ENCODE results near the gene STRAP.

Gene STRAP

DNA sequence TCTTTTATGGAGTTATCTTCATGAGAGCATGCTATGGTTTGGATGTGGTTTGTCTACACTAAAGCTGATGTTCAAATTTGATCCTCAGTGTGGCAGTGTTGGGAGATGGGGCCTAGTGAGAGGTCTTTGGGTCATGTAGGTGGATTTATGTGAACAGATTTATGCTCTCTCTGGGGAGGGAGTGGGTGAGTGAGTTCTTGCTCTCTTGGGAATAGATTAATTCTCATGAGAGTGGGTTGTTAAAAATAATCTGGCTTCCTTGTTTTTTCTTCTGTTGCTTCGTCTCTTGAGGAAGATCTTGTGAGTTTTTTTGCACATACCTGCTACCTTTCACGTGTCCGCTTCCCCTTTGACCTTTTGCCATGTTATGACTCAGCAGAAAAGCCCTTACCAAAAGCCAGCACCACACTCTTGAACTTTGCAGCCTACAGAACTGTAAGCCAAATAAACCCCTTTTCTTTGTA, 49.4 kb downstream of the STRAP start (continued):
- TF ChIP-seq, protein P1, sequence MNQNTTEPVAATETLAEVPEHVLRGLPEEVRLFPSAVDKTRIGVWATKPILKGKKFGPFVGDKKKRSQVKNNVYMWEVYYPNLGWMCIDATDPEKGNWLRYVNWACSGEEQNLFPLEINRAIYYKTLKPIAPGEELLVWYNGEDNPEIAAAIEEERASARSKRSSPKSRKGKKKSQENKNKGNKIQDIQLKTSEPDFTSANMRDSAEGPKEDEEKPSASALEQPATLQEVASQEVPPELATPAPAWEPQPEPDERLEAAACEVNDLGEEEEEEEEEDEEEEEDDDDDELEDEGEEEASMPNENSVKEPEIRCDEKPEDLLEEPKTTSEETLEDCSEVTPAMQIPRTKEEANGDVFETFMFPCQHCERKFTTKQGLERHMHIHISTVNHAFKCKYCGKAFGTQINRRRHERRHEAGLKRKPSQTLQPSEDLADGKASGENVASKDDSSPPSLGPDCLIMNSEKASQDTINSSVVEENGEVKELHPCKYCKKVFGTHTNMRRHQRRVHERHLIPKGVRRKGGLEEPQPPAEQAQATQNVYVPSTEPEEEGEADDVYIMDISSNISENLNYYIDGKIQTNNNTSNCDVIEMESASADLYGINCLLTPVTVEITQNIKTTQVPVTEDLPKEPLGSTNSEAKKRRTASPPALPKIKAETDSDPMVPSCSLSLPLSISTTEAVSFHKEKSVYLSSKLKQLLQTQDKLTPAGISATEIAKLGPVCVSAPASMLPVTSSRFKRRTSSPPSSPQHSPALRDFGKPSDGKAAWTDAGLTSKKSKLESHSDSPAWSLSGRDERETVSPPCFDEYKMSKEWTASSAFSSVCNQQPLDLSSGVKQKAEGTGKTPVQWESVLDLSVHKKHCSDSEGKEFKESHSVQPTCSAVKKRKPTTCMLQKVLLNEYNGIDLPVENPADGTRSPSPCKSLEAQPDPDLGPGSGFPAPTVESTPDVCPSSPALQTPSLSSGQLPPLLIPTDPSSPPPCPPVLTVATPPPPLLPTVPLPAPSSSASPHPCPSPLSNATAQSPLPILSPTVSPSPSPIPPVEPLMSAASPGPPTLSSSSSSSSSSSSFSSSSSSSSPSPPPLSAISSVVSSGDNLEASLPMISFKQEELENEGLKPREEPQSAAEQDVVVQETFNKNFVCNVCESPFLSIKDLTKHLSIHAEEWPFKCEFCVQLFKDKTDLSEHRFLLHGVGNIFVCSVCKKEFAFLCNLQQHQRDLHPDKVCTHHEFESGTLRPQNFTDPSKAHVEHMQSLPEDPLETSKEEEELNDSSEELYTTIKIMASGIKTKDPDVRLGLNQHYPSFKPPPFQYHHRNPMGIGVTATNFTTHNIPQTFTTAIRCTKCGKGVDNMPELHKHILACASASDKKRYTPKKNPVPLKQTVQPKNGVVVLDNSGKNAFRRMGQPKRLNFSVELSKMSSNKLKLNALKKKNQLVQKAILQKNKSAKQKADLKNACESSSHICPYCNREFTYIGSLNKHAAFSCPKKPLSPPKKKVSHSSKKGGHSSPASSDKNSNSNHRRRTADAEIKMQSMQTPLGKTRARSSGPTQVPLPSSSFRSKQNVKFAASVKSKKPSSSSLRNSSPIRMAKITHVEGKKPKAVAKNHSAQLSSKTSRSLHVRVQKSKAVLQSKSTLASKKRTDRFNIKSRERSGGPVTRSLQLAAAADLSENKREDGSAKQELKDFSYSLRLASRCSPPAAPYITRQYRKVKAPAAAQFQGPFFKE (tag by site-specific recombination; IDR thresholded peaks at IDR 0.05; ENCODE audit: borderline replicate concordance) = no peak
- TF ChIP-seq ZNF266 (tag by site-specific recombination; IDR thresholded peaks at IDR 0.05; ENCODE audit: low read depth) (no peak), ZSCAN30 (tag by site-specific recombination; IDR thresholded peaks at IDR 0.05) (no peak), ZNF132 (tag by site-specific recombination; IDR thresholded peaks at IDR 0.05; ENCODE audit: borderline replicate concordance) (no peak), ZSCAN4 (tag by site-specific recombination; IDR thresholded peaks at IDR 0.05) (no peak), ZBTB21 (tag by site-specific recombination; IDR thresholded peaks at IDR 0.05) (no peak), ZNF18 (tag by site-specific recombination; IDR thresholded peaks at IDR 0.05) (0 out of 2 replicates have a peak, but pooled peaks have one; percentile 11), OSR2 (tag by site-specific recombination; IDR thresholded peaks at IDR 0.05) (peak; percentile 51; the same call in 1 of the 2 replicates), ZBTB1 (tag by site-specific recombination; IDR thresholded peaks at IDR 0.05) (no peak), ZNF639 (tag by site-specific recombination; IDR thresholded peaks at IDR 0.05) (no peak), ZNF677 (tag by site-specific recombination; IDR thresholded peaks at IDR 0.05) (no peak), EGR2 (tag by site-specific recombination; IDR thresholded peaks at IDR 0.05; ENCODE audit: low read depth) (peak; percentile 95)

GRCh38 chr12:15932327-15932726, 50.1 kb downstream of the STRAP start:
- ChIA-PET POLR2A (no interaction called here), CTCF (interaction anchor here (0.6 to 0.7 kb wide), 2 partner anchors 44 to 460 kb away, joined by 3 to 6 read pairs; no protein-coding TSS in a partner anchor)
- Histone ChIP-seq H3K27ac (ENCODE audit: extremely low read depth, low read depth, low read length) (no peak overlapping the region), H3K36me3 (ENCODE audit: control insufficient read depth in 2 of 2, insufficient read depth in 1 of 2, low read length in 2 of 2) (no peaks in the 10 kb centered on the region), H3K4me1 (ENCODE audit: control insufficient read depth, insufficient read depth, low read length) (peaks cover 11% of the 10 kb centered on the region), H3K9me3 (ENCODE audit: control insufficient read depth, insufficient read depth, low read depth, low read length) (no peaks in the 10 kb centered on the region), H3K4me3 (ENCODE audit: low read depth, low read length) (no peak overlapping the region)
- TF ChIP-seq, protein P2, sequence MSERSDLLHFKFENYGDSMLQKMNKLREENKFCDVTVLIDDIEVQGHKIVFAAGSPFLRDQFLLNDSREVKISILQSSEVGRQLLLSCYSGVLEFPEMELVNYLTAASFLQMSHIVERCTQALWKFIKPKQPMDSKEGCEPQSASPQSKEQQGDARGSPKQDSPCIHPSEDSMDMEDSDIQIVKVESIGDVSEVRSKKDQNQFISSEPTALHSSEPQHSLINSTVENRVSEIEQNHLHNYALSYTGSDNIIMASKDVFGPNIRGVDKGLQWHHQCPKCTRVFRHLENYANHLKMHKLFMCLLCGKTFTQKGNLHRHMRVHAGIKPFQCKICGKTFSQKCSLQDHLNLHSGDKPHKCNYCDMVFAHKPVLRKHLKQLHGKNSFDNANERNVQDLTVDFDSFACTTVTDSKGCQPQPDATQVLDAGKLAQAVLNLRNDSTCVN (tag by site-specific recombination; optimal IDR thresholded peaks at IDR 0.05) = no peak
- TF ChIP-seq ZNF302 (tag by site-specific recombination; IDR thresholded peaks at IDR 0.05; ENCODE audit: low read depth) (no peak), REPIN1 (tag by site-specific recombination; IDR thresholded peaks at IDR 0.05; ENCODE audit: low read depth) (no peak), ZNF335 (tag by site-specific recombination; conservative IDR thresholded peaks at IDR 0.05) (no peak), YY1 (tag by site-specific recombination; IDR thresholded peaks at IDR 0.05) (no peak), ZNF10 (tag by site-specific recombination; IDR thresholded peaks at IDR 0.05) (no peak), ZNF175 (tag by site-specific recombination; IDR thresholded peaks at IDR 0.05) (no peak), ZNF521 (tag by site-specific recombination; IDR thresholded peaks at IDR 0.05) (no peak), ZFP41 (tag by site-specific recombination; IDR thresholded peaks at IDR 0.05; ENCODE audit: borderline replicate concordance) (no peak), ZNF776 (tag by site-specific recombination; IDR thresholded peaks at IDR 0.05; ENCODE audit: borderline replicate concordance) (no peak), ZNF501 (tag by site-specific recombination; IDR thresholded peaks at IDR 0.05) (no peak), ZNF426 (tag by site-specific recombination; IDR thresholded peaks at IDR 0.05) (no peak), ZEB2 (tag by site-specific recombination; IDR thresholded peaks at IDR 0.05) (no peak), ZSCAN4 (tag by site-specific recombination; IDR thresholded peaks at IDR 0.05) (no peak)
